Measurements from ENCODE around the gene ICAM5.

The ICAM5 gene

GRCh38 chr19:10259162-10259905 lies 30.4 kb upstream of the ICAM5 start:
- TF ChIP-seq, protein P1, sequence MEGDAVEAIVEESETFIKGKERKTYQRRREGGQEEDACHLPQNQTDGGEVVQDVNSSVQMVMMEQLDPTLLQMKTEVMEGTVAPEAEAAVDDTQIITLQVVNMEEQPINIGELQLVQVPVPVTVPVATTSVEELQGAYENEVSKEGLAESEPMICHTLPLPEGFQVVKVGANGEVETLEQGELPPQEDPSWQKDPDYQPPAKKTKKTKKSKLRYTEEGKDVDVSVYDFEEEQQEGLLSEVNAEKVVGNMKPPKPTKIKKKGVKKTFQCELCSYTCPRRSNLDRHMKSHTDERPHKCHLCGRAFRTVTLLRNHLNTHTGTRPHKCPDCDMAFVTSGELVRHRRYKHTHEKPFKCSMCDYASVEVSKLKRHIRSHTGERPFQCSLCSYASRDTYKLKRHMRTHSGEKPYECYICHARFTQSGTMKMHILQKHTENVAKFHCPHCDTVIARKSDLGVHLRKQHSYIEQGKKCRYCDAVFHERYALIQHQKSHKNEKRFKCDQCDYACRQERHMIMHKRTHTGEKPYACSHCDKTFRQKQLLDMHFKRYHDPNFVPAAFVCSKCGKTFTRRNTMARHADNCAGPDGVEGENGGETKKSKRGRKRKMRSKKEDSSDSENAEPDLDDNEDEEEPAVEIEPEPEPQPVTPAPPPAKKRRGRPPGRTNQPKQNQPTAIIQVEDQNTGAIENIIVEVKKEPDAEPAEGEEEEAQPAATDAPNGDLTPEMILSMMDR (IDR thresholded peaks at IDR 0.05; ENCODE audit: low read length, missing control alignments) = peak; percentile 73
- H3K4me3 ChIP-seq (replicated peaks; ENCODE audit: low read depth, low read length) = no peak overlapping the region
- DNase-seq (ENCODE audit: low read depth) = peak; percentile 90

- H3K4me3 ChIP-seq (replicated peaks; ENCODE audit: low read depth, low read length) = no peak overlapping the region
- TF ChIP-seq, protein P1 (IDR thresholded peaks at IDR 0.05; ENCODE audit: low read length, missing control alignments) = no peak
- no peak for DNase-seq (ENCODE audit: low read depth)
Observed at GRCh38 chr19:10260141-10260584, 29.6 kb upstream of the ICAM5 start.

DNA sequence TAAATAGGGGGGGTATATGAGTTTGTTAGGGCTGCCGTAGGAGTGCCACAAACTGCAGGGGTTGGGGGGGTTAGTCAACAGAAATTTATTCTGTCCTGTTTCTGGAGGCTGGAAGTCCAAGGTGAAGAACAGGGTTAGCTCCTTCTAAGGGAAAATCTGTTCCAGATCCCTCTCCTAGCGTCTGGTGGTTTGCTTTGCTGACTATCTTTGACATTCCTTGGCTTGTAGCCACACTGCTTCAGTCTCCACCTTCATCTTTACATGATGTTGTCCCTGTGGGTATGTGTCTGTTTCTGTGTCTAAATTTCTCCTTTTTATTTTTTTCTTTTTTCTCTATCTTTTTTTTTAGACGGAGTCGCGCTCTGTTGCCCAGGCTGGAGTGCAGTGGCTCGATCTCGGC lies 27.0 kb upstream of the ICAM5 start:
- TF ChIP-seq, protein P1 (IDR thresholded peaks at IDR 0.05; ENCODE audit: low read length, missing control alignments) = no peak
- peak; percentile 38 for DNase-seq (ENCODE audit: low read depth)
- H3K4me3 ChIP-seq (replicated peaks; ENCODE audit: low read depth, low read length) = no peak overlapping the region

- DNase-seq (ENCODE audit: low read depth) = no peak
- TF ChIP-seq, protein P1 (IDR thresholded peaks at IDR 0.05; ENCODE audit: low read length, missing control alignments) = no peak
- no peak overlapping the region for H3K4me3 ChIP-seq (replicated peaks; ENCODE audit: low read depth, low read length)
Observed at GRCh38 chr19:10266706-10267105, 23.0 kb upstream of the ICAM5 start.

GRCh38 chr19:10268071-10268470 lies 21.7 kb upstream of the ICAM5 start:
- H3K4me3 ChIP-seq (replicated peaks; ENCODE audit: low read depth, low read length) = no peak overlapping the region
- TF ChIP-seq, protein P1 (IDR thresholded peaks at IDR 0.05; ENCODE audit: low read length, missing control alignments) = no peak
- no peak for DNase-seq (ENCODE audit: low read depth)

DNA sequence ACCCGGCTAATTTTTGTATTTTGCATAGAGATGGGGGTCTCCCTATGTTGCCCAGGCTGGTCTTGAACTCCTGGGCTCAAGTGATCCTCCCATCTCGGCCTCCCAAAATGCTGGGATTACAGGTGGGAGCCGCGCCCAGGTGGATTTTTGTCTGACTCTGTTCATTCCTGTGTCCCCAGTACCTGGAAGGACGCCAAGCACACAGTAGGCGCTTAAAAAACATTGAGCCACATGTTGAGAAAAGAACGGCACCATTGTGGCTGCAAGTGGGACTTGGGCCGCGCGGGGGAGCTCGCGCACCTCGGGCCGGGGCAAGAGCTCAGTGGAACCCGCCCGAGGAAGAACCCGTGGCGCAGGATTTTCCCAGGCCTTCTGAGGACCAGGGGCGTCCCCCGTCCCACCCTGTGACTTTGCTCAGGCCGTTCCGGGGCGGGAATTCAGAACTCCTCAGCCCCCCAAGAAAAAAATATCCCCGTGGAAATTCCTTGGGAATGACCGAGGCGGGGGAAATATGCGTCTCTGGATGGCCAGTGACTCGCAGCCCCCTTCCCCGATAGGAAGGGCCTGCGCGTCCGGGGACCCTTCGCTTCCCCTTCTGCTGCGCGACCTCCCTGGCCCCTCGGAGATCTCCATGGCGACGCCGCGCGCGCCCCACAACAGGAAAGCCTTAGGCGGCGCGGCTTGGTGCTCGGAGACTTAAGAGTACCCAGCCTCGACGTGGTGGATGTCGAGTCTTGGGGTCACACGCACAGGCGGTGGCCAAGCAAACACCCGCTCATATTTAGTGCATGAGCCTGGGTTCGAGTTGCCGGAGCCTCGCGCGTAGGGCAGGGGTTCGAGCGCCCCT lies 20.2 kb upstream of the ICAM5 start:
- peak; percentile 87 for DNase-seq (ENCODE audit: low read depth)
- TF ChIP-seq, protein P1 (IDR thresholded peaks at IDR 0.05; ENCODE audit: low read length, missing control alignments) = peak; percentile 85
- H3K4me3 ChIP-seq (replicated peaks; ENCODE audit: low read depth, low read length) = peak overlapping the region; percentile 85
